ENCODE measurements around the gene PDE4D. TPM values are rescaled to one million over a fixed set of nuclear protein-coding genes. Genes with fewer than 3 reads are reported as not detected.
"Not testable (repeated sequence)": the region's sequence is repeated elsewhere in the genome, so short reads cannot be mapped to it uniquely, and the experiment has no call there.

PDE4D gene
- total and polyA plus RNA-seq, 12 donors = 1.2 to 18.9 (median 2.1) TPM

GRCh38 chr5:59755476-59755875 lies 138.1 kb downstream of the PDE4D start:
- no peaks in the 10 kb centered on the region for H3K27me3 ChIP-seq
- intact Hi-C loops (cut with DNase I) = no loop called here
- H3K4me1 ChIP-seq (replicated peaks in 1 of 2) = no peaks in the 10 kb centered on the region
- H3K9me3 ChIP-seq (replicated peaks in 1 of 3) = no peaks in the 10 kb centered on the region
- no peaks in the 10 kb centered on the region for H3K36me3 ChIP-seq (replicated peaks in 1 of 2)
- WGBS, 4 donors = 75 to 87% (median 83%) methylated on average over 1 of the region's 1 CpG
- no peak overlapping the region for H3K4me3 ChIP-seq
- DNase-seq = no peak
- no peak for TF ChIP-seq POLR2A (IDR thresholded peaks at IDR 0.05)
- no peak for TF ChIP-seq CTCF (IDR thresholded peaks at IDR 0.05)
- H3K27ac ChIP-seq = no peak overlapping the region

- no peaks in the 10 kb centered on the region for H3K9me3 ChIP-seq (replicated peaks in 1 of 3)
- intact Hi-C loops (cut with DNase I) = no loop called here
- no peaks in the 10 kb centered on the region for H3K36me3 ChIP-seq (replicated peaks in 1 of 2)
- no peak for DNase-seq
- H3K4me3 ChIP-seq = no peak overlapping the region
- 70 to 77% (median 75%) methylated on average over 3 of the region's 3 CpGs for WGBS, 4 donors
- no peaks in the 10 kb centered on the region for H3K27me3 ChIP-seq
- TF ChIP-seq POLR2A (IDR thresholded peaks at IDR 0.05) = no peak
- TF ChIP-seq CTCF (IDR thresholded peaks at IDR 0.05) = no peak
- H3K27ac ChIP-seq = no peak overlapping the region
- no peaks in the 10 kb centered on the region for H3K4me1 ChIP-seq (replicated peaks in 1 of 2)
These were observed 139.9 kb downstream of the PDE4D start for GRCh38 chr5:59753599-59753998.

- Histone ChIP-seq H3K27me3 (no peaks in the 10 kb centered on the region), H3K4me3 (no peak overlapping the region), H3K9me3 (replicated peaks in 1 of 3) (no peaks in the 10 kb centered on the region), H3K27ac (no peak overlapping the region), H3K36me3 (replicated peaks in 1 of 2) (no peaks in the 10 kb centered on the region), H3K4me1 (replicated peaks in 1 of 2) (no peaks in the 10 kb centered on the region)
- 81 to 95% (median 86%) methylated on average over 4 of the region's 4 CpGs for WGBS, 4 donors
- intact Hi-C loops (cut with DNase I) = no loop called here
- TF ChIP-seq CTCF (IDR thresholded peaks at IDR 0.05) (no peak), POLR2A (IDR thresholded peaks at IDR 0.05) (no peak)
- no peak for DNase-seq
These were observed 143.6 kb downstream of the PDE4D start for GRCh38 chr5:59749782-59750520.

- DNase-seq, H3K27me3 ChIP-seq: not testable (repeated sequence)
These were observed 145.4 kb downstream of the PDE4D start for GRCh38 chr5:59748036-59748663.

More at GRCh38 chr5:59748036-59748663, 145.4 kb downstream of the PDE4D start:
- H3K36me3 ChIP-seq (replicated peaks in 1 of 2); H3K4me1 ChIP-seq (replicated peaks in 1 of 2); intact Hi-C loops (cut with DNase I); H3K4me3 ChIP-seq; H3K27ac ChIP-seq; H3K9me3 ChIP-seq (replicated peaks in 1 of 3): not testable (repeated sequence)
- WGBS, 4 donors = 81 to 83% (median 83%) methylated on average over 4 of the region's 4 CpGs
